Renal cortex interstitium (tissue), 3 donors: Measurements from ENCODE around the gene MAGIX. TPM values are rescaled to one million over a fixed set of nuclear protein-coding genes. Genes with fewer than 3 reads are reported as not detected.

ENCODE experiments used
- polyA plus RNA-seq, 3 donors: library from polyadenylated mRNA; unstranded; fragments of 120-200 nt; gene quantifications; one replicate each; pipeline ENCODE4 v1.2.1, GENCODE V29; 2013; ENCODE audit not compliant: insufficient read length in 3 of 3

MAGIX gene
- polyA plus RNA-seq, 3 donors: 2.7 to 6.9 (median 5.5) TPM

Other genes starting within 250 kb of the MAGIX start
- gene PIM2, start 243.7 kb upstream of the MAGIX start, polyA plus RNA-seq: 1 to 10 TPM; 5.4 to 8.6 (median 7.5) TPM
- 10 to 100 TPM; 60.7 to 66.1 (median 65.5) TPM for gene OTUD5, start 205.2 kb upstream of the MAGIX start, polyA plus RNA-seq
- gene KCND1, start 190.9 kb upstream of the MAGIX start, polyA plus RNA-seq: 1 to 10 TPM; 2.2 to 3.2 (median 2.9) TPM
- 10 to 100 TPM; 48.3 to 72.7 (median 51.4) TPM for gene GRIPAP1, start 160.5 kb upstream of the MAGIX start, polyA plus RNA-seq
- gene TFE3, start 119.4 kb upstream of the MAGIX start, polyA plus RNA-seq: 10 to 100 TPM; 26.1 to 39.3 (median 31.5) TPM
- gene CCDC120, start 103.8 kb upstream of the MAGIX start, polyA plus RNA-seq: 10 to 100 TPM; 10.3 to 16.1 (median 12.0) TPM
- 10 to 100 TPM; 33.6 to 41.5 (median 38.6) TPM for gene PRAF2, start 88.8 kb upstream of the MAGIX start, polyA plus RNA-seq
- gene WDR45, start 82.9 kb upstream of the MAGIX start, polyA plus RNA-seq: 10 to 100 TPM; 54.0 to 64.7 (median 57.7) TPM
- gene GPKOW, start 39.0 kb upstream of the MAGIX start, polyA plus RNA-seq: 10 to 100 TPM; 20.4 to 25.6 (median 23.9) TPM
- gene PLP2, start 9.1 kb downstream of the MAGIX start, polyA plus RNA-seq: 10 to 100 TPM; 27.6 to 36.7 (median 30.6) TPM
- gene PRICKLE3, start 23.6 kb downstream of the MAGIX start, polyA plus RNA-seq: 1 to 10 TPM; 2.8 to 7.1 (median 4.5) TPM
- gene SYP, start 37.4 kb downstream of the MAGIX start, polyA plus RNA-seq: 1 to 10 TPM; 2.4 to 2.8 (median 2.8) TPM
- under 1 TPM; 0.09 to 0.29 (median 0.25) TPM for gene CACNA1F, start 70.6 kb downstream of the MAGIX start, polyA plus RNA-seq
- gene CCDC22, start 72.7 kb downstream of the MAGIX start, polyA plus RNA-seq: 10 to 100 TPM; 15.0 to 20.2 (median 19.5) TPM
- gene FOXP3, start 102.0 kb downstream of the MAGIX start, polyA plus RNA-seq: under 1 TPM; 0.70 to 1.00 (median 0.99) TPM
- 10 to 100 TPM in 1 of 3 donors, 1 to 10 TPM in 2; 5.7 to 10.0 (median 7.1) TPM for gene PPP1R3F, start 107.0 kb downstream of the MAGIX start, polyA plus RNA-seq
- gene GAGE10, start 140.9 kb downstream of the MAGIX start, polyA plus RNA-seq: under 1 TPM in 1 of 3 donors, not detected in 2; 0.44 TPM
- gene GAGE12J, start 159.3 kb downstream of the MAGIX start, polyA plus RNA-seq: not detected
- gene GAGE13, start 168.8 kb downstream of the MAGIX start, polyA plus RNA-seq: not detected